ENCODE results near the gene PRR18.

PRR18 gene

DNA sequence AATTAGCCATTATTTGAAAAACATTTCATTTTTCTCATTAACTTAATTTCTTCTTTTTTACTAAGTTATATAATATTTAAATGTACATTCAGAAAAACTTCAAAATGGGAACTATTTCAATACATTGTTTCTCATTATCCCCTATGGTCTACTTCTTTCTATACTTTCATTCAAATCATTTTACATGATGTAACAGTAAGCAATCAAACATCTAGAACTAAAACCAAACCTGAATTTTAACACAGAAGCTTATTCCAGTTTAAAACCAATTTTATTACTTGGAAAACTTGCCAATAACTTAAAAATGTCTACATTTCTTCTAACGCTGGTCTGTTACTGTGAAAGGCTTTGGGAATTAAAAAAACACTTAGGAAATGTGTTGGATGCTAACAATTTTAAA, 4.6 kb upstream of the PRR18 start:
- DNase-seq (ENCODE audit: low read depth in 2 of 2): no peak
- no peak for TF ChIP-seq CTCF (IDR thresholded peaks at IDR 0.05; ENCODE audit: low read depth, low read length)
- no peak overlapping the region for H3K4me3 ChIP-seq (replicated peaks in 1 of 2; ENCODE audit: low read depth in 2 of 2, low read length in 2 of 2)

DNA sequence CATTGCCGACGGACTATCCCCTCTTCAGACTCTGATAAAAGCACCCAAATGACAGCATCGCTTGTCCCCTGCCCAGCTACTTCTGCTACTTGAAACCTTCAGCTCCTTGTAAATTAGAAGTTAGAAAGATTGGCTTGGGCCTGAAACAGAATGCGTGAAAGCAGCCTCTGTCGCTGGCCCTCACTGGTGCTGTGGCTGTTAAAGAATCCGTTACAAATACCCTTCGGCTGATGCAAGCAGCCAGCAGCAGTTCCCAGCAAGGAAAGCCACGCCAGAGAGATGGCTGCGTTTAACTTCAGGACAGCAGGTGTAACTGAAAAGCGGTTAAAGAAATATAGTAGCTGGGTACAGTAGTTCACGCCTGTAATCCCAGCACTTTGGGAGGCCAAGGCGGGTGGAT, 2.4 kb upstream of the PRR18 start:
- no peak overlapping the region for H3K4me3 ChIP-seq (replicated peaks in 1 of 2; ENCODE audit: low read depth in 2 of 2, low read length in 2 of 2)
- TF ChIP-seq CTCF (IDR thresholded peaks at IDR 0.05; ENCODE audit: low read depth, low read length): no peak
- no peak for DNase-seq (ENCODE audit: low read depth in 2 of 2)

DNA sequence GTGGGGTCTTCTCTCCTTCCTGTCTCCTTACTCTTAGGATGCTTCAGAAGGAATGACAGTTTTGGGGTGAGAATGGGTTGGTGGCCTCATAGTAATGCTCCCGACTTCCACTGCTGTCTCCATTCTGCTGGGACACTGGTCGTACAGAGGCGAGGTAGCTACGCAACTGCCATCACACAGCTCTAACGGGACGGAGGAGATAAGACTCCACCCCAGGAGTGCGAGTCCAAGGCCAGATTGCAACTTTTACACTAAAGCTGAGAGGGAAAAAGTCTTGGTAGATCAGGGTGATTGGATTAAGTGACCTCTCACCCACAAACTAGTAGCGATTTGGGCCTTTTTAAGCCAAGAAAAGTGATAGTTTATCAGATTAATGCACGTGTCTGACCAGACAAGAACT, 1.8 kb upstream of the PRR18 start:
- no peak overlapping the region for H3K4me3 ChIP-seq (replicated peaks in 1 of 2; ENCODE audit: low read depth in 2 of 2, low read length in 2 of 2)
- no peak for DNase-seq (ENCODE audit: low read depth in 2 of 2)
- no peak for TF ChIP-seq CTCF (IDR thresholded peaks at IDR 0.05; ENCODE audit: low read depth, low read length)

- no peak overlapping the region for H3K4me3 ChIP-seq (replicated peaks in 1 of 2; ENCODE audit: low read depth in 2 of 2, low read length in 2 of 2)
- DNase-seq (ENCODE audit: low read depth in 2 of 2): no peak
These were observed 787 bp upstream of the PRR18 start for GRCh38 chr6:166308769-166309589.

DNA sequence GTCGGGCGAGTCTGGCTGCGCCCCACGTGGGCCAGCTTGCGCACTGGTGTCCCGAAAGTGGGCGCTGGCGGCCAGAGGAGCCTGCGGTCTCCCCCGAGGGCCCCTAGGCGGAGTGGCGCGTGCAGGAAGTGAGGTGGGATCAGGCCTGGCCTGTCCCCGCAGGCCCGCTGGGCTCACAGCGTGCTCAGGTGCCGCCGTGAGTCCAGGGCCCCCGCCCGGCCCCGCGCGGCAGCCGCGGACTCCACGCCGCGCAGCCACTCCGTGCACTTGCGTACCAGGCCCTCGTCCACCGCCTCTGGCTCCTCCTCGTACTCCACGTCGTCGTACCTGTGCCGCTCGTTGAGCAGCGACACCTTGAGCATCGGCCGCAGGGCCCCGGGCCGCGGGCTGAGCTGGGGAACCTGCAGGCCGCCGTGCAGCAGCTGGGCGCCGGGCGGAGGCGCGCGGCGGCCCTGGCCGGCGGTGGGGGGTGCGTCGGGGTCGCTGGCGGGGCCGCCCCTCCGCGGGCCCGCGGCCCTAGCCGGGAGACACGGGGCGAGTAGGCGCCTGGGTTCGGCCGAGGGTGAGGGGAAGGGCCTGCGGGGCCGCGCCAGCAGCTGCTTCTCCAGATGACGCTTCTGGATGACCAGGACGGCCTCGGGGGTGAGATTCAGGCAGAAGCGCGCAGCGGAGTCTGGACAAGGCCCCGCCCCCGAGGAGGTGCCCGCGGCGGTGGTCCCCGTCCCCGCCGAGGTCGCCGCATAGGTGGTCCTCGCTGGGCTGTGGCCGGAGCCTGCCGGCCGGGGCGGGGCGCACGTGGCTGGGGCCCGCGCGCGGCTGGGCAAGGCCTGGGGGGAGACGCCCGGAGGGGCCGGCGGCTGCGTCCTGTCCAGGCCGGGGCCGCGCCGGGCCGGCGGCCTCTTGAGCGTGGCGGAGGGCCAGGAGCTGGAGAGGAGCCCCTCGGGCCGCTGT, 835 bp downstream of the PRR18 start:
- DNase-seq (ENCODE audit: low read depth in 2 of 2): no peak
- peak overlapping the region in 1 of 2 donors; percentile 9 for H3K4me3 ChIP-seq (replicated peaks in 1 of 2; ENCODE audit: low read depth in 2 of 2, low read length in 2 of 2)
- no peak for TF ChIP-seq CTCF (IDR thresholded peaks at IDR 0.05; ENCODE audit: low read depth, low read length)

More at GRCh38 chr6:166308769-166309589, 787 bp upstream of the PRR18 start:
- no peak for TF ChIP-seq CTCF (IDR thresholded peaks at IDR 0.05; ENCODE audit: low read depth, low read length)

GRCh38 chr6:166306378-166307081, 1.7 kb downstream of the PRR18 start:
- no peak overlapping the region for H3K4me3 ChIP-seq (replicated peaks in 1 of 2; ENCODE audit: low read depth in 2 of 2, low read length in 2 of 2)
- TF ChIP-seq CTCF (IDR thresholded peaks at IDR 0.05; ENCODE audit: low read depth, low read length): no peak
- no peak for DNase-seq (ENCODE audit: low read depth in 2 of 2)
